ENCODE results near the gene SMARCA1. TPM values are rescaled to one million over a fixed set of nuclear protein-coding genes. Genes with fewer than 3 reads are reported as not detected.
A peak's percentile ranks its signal among the peaks of the same experiment; 100 is the strongest.

Gene SMARCA1
- total RNA-seq, 1 donor from 2014 or later, result 21.5 TPM

DNA sequence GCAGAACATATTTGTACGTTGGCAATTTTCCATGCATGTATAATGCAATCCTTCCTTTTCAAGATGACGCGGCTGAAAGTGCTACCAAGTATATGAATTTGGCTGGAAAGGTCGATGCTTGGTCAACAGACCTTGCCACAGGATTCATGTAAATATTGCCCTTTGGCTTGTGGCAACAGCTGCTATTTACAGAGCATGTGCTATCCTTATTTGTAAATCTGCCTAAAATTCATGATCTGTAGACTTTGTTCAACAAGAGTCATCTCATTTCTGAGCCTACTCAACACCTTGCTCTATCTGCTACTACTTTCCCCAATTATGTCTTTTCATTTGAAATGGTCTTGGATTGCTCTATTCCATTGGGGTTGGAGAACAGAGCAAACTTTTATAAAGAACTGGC is 1.9 kb upstream of the SMARCA1 start:
- no peak for TF ChIP-seq CTCF (IDR thresholded peaks at IDR 0.05)
- H3K9me3 ChIP-seq, result no peaks in the 10 kb centered on the region
- H3K27ac ChIP-seq, result no peak overlapping the region

DNA sequence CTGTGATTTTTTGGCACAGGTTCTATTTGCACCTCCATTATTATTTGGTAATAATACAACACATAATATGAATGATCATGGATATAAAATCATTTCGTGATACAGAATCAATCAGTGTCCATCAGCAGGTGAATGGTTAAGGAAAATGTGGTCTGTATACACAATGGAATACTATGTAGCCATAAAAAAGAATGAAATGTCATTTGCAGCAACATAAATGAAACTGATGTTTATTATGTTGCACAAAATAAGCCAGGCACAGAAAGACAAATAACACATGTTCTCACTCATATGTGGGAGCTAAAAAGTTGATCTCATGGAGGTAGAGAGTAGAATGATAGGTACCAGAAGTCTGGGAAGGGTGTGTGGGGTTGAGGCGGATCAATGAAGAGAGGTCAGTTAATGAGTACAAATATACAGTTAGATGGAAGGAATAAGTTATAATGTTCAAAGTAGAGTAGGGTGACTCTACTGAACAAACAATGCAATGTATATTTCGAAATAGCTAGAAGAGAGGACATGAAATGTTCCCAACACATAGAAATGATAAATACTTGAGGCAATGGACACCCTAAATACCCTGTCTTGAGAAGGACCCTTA is 1.1 kb upstream of the SMARCA1 start:
- Histone ChIP-seq H3K27me3 (no peaks in the 10 kb centered on the region), H3K9me3 (no peaks in the 10 kb centered on the region), H3K4me3 (no peak overlapping the region), H3K4me1 (no peaks in the 10 kb centered on the region), H3K27ac (no peak overlapping the region), H3K36me3 (no peaks in the 10 kb centered on the region)
- intact Hi-C loops (cut with DNase I), result loop anchor here (5.0 kb wide), 1 partner anchor 318 kb away; the partner anchor contains the start of gene ZDHHC9
- TF ChIP-seq CTCF (IDR thresholded peaks at IDR 0.05), result no peak
- no peak for DNase-seq (ENCODE audit: low spot score in 2 of 2)

More for the DNA sequence above, 1.9 kb upstream of the SMARCA1 start:
- Histone ChIP-seq H3K4me3 (no peak overlapping the region), H3K4me1 (no peaks in the 10 kb centered on the region), H3K27me3 (no peaks in the 10 kb centered on the region), H3K36me3 (no peaks in the 10 kb centered on the region)
- intact Hi-C loops (cut with DNase I), result no loop called here
- DNase-seq (ENCODE audit: low spot score in 2 of 2), result no peak

- TF ChIP-seq CTCF (IDR thresholded peaks at IDR 0.05), result no peak
- peak in 1 of 2 donors; percentile 72 for DNase-seq (ENCODE audit: low spot score in 2 of 2)
- no peaks in the 10 kb centered on the region for H3K27me3 ChIP-seq
- intact Hi-C loops (cut with DNase I), result loop anchor here (1.0 to 5.0 kb wide), 2 partner anchors 18 to 320 kb away; partner anchors contain the start of genes OCRL and ZDHHC9
- peak overlapping the region; percentile 87 to 91 for H3K27ac ChIP-seq
- H3K9me3 ChIP-seq, result no peaks in the 10 kb centered on the region
- H3K4me3 ChIP-seq, result peak overlapping the region; percentile 62 to 86
- no peaks in the 10 kb centered on the region for H3K4me1 ChIP-seq
- no peaks in the 10 kb centered on the region for H3K36me3 ChIP-seq
Observed at GRCh38 chrX:129522184-129523078, 859 bp downstream of the SMARCA1 start.

GRCh38 chrX:129520151-129520550 is 3.1 kb downstream of the SMARCA1 start:
- TF ChIP-seq CTCF (IDR thresholded peaks at IDR 0.05), result no peak
- Histone ChIP-seq H3K36me3 (peaks cover under 1 to 5% of the 10 kb centered on the region in 2 donors), H3K27me3 (no peaks in the 10 kb centered on the region), H3K9me3 (no peaks in the 10 kb centered on the region), H3K4me1 (no peaks in the 10 kb centered on the region), H3K4me3 (no peak overlapping the region), H3K27ac (no peak overlapping the region)
- no peak for DNase-seq (ENCODE audit: low spot score in 2 of 2)
- intact Hi-C loops (cut with DNase I), result loop anchor here (5.0 kb wide), 1 partner anchor 322 kb away; the partner anchor contains the start of gene ZDHHC9

DNA sequence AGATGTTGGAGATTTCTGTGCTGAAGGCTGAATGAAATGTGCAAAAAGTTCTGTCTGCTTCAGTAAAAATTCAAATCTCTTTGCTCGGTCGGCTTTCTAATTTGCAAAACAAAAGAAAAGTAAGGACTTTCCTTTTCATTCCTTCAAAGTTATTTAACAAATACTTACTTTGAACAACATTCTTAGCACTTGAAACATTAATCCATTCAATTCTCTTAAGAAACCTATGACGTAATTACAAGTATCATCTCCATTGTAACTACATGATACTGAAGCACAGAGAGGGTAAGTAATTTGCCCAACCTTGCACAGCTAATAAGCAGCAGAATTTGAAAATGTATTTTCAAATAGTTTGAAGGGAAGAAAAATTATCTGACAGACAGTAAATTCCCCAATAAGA is 6.9 kb downstream of the SMARCA1 start:
- Histone ChIP-seq H3K27ac (no peak overlapping the region), H3K4me3 (no peak overlapping the region), H3K27me3 (no peaks in the 10 kb centered on the region), H3K9me3 (no peaks in the 10 kb centered on the region), H3K36me3 (peaks cover 3 to 9% of the 10 kb centered on the region in 2 donors), H3K4me1 (no peaks in the 10 kb centered on the region)
- no peak for DNase-seq (ENCODE audit: low spot score in 2 of 2)
- no peak for TF ChIP-seq CTCF (IDR thresholded peaks at IDR 0.05)
- intact Hi-C loops (cut with DNase I), result no loop called here
